GM21717 (cell line): ENCODE data around the gene KIF1A.

Experiments
- ATAC-seq: cut with Tn5 transposase; IDR thresholded peaks from one replicate; pipeline ENCODE4 v1.9.1; 2021; ENCODE audit warnings: mild to moderate bottlenecking, moderate library complexity; ENCODE audit not compliant: unreplicated experiment

KIF1A gene

DNA sequence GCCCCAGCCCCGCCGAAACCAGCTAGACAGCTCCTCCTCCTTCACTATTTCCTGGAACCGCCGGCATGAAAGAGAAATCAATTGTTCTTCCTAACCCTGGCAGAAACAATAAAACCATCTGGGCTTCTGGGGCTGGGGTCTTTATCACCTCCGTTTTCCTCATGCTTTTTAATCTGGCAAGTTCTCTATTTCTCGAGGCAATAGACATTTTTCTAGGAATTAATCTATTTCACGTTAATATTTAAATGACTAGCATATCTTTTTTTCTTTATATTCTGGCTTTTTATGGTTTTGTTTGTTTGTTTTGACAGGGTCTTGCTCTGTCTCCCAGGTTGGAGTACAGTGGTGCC, 1.4 kb upstream of the KIF1A start:
- ATAC-seq, result no peak

DNA sequence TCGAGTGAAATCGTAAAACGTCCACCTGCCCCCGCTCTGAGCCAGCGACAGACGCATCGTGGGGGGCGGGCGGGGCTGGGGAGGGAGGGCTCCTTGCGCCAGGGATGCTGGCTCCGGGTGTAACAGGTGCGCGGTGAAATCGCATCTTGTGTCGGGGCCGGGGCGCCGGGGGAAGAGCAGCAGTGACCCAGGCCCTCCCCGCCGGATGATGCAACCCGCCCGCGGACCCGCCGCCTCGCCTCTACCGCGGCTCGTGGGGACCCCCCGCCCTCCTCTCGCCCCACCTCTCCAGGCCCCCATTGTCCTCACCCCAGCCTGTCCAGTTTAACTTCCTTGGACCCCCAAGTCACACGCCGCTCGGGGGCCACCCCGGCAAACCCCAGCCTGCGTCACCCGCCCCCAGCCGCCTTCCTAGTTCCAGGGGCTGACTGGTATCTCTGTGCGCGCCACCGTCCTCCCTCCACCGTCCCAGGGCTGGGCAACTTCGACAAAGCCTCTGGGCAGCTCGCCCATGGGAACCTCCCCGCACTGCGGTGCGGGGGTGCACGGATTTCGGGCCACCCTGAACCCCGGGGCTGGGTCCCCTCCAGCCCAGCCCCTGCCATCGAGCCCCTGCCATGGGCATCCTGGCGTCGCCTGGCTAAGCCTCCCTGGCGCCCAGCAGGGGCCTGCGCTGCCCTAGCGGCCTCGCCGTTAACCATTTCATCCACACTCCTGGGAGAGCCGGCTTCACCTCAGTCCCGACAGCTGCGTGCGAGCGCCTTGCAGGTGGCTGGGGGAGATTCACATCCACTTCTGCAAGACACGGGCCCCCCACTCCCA, 799 bp upstream of the KIF1A start:
- ATAC-seq, result no peak

DNA sequence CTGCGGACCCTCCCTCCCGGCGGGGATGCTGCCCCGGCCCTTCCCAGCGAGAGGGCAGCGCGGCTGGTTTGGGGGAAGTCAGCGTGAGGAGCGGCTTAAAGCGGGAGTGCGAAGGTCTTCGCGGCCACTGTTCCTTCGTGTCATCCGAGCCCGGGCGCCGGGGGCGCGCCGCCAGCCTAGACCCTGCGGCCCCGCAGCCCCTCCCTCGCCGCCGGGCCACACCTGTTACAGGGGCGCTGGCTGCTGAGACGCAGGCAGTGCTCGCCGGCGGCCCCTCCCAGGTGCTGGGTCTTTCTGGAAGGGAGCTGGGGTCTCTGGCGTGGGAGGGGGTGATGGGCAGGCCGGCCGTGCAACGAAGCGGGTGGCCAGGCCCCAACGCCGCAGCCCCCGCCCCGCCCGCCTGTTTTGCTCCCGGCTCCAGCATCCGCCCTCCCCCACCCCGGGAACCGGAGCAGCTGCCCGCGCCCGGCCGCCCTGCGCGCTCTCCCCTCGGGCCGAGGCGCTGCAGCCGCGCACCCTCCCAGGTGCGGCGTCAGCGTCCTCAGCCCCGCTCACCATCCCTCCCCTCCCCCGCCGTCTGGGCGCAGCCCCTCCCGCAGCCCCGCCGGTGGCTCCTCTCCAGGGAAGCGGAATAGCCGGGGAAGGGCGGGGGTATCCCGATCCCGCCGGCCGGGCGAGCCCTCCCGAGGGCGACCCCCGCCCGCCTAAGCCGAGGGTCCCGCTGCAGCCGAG, 727 bp downstream of the KIF1A start:
- ATAC-seq, result no peak

DNA sequence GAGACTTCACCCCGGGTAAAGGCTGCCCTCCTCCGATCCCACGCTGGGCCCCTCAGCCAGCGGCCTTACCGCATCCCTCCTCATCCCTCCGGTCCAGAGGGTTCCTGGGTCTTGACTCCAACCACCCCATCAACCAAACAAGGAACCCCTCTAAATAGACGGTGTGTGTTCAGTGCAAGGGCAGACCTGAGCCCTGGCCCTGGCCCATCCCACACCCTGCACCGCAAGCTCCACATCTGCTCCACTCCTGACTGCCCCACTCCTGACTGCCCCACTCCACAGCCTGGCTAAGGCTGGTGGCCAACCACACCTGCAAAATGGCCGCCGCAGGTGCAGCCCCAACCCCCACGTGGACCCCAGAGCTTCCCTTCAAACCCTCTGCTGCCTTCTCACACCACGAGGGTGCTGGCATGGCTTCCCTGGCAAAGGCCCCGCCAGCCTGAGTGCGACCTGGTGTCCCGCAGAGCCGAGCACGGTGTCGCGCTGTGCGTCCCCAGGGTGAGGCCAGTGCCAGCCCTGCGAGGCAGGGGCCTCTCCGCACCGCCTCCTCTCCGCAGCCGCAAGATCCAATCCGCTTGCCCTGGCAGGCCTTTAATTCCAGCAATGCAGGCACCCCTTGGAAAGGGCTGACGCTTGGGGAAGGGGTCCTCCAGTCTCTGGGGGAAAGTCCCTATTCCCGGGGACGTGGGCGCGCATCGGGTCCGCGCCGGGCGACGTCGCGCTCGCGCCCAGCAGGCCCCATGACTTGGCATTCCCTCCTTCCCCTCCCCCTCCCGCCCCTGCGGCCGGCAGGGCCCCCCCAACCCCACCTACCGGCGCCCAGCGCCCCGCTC, 1.5 kb downstream of the KIF1A start:
- ATAC-seq, result no peak

DNA sequence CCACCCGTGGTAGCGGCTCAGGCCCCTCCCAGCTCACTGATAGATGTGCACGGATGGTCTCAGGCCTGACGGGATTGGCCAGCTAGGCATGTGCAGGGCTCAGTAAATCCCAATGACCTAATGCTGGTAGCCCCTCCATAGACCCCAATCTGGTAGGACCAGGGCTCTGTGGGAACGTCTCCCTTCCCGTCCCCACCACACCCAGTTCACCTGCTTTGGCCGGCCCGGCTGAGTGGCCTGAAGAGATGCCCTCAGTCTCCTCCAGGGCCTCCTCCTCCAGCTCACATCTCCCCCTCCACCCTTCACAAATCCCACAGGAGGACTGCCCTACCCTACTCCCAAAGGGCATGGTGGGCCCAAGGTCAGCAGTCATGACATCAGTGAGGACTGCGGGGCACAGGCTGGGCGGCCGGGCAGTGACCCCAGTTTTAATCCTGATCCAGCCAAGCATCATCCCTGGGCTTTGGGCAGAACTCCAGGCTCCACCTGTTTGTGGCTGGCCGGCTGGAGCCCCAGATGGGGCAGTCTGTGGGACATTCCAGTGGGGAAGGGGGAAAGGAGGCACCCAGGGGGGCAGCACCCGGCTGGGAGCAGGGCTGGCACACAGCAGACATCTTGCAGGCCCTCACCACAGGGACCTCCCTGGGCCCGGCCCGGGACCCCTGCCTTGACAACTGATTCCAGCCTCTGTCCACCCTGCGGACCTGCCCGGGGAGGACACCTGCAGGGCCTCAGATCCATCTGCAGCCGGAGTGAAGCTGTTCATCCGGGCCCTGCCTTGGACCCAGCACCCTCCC, 2.3 kb downstream of the KIF1A start:
- ATAC-seq, result no peak

DNA sequence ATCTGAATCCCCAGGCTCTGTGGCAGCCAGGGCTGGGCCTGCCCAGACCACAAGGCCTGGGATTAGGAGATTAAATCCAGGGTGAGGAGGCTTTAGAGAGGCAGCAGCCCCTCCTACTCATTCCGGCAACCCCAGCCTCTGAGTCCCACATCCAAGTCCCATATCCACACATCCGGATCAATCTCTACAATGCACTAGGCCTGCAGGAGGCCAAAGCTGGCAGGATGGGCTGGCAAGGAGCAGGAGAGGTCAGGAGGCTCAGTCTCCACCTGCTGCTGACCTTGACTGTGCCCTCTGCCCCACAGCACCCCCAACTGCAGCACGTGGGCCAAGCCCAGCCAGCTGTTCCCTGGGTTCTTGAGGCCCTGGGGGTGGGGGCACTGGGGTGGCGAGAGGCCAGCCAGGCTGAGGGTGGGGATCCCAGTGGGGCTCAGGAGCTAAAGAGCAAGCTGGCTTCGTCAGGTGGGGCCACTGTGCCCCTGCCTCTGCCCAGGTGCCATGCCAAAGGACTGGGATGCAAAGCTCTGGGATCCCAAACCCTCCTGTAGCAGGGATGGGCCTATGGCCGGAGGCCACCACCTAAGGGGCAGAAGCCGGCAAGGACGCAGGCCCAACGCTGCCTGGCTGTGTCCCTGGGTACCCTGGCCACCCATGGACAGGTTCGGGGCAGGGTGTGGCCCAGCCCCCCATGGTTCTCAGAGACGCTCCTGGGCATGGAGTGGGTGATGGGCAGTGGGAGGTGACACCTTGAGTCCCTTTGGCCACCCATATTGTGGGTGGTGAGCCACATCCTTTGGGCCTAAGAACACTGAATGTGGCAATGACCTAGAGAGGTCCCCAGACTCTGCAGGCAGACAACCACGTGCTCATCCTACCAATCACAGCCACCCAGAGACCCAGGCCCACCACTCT, 3.2 kb downstream of the KIF1A start:
- no peak for ATAC-seq

DNA sequence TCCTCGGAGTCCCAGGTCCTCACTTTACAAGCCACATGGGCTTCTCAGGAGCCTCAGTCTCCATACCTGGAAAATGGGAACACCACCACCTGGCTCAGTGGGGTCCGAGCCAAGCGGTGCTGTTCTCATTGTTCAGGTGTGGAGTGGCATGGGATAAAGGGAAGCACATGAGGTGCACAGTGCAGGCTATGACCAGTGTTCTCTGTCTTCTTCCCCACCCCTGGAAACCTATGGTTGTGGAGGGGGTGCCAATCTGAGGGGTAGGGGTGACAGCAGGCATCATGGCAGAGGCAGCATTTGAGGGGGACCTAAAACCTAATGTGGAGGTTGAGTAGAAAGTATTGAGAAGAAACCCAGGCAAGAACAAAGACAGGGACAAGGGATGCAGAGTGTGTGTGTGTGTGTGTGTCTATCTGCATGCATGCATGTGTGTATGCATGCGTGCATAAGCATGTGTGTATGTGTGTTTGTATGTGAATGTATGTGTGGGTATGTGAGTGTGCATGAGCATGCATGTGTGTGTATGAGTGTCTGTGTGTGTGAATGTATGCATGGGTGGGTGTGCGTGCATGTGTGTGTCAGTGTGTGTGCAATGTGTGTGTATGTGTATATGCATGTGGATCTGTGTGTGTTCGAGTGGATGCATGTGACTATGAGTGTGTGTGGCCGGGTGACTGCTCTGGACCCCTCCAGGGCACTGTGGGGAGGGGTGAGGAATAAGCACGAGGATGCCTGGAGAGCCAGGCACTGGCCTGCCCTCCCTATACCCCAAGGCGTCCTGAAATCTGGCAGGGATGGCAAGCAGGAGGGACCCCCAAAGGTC, 4.0 kb downstream of the KIF1A start:
- no peak for ATAC-seq

DNA sequence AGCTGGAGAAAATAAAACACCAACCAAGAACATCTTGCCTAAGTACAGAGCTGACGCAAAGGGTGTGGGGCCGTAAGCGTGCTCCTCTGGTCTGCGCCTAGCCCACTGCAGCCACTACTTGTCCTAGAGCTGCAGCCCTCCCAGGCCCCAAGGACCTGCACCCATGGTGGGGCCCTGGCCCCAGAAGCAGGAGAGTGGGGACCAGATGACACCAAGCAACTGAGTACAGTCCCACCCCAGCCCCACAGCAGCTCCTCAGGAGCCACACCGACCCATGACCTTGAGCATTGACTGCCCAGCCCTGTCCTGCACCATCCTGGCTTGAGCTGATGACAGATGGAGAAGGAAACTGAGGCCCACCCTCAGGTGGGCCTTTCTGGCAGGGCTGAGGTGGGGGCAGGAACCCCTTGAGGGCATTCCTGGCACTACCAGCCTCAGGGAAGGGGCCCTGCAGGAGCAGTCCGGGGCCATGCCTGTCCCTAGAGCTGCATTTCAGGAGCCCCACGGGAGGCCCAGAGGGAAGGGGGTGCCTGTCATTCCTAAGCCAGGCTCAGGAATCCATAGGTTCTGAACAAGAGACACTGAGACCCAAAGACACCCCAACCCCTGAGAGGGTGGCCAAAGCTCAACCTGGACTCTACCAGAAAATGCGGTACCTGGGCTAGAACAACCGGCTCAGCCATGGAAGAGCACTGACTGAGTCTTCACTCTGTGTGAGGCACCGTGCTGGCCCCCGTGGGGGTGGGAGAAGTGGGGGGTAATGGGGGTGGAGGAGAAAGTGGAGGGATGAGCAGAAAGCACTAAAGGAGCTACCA, 4.9 kb downstream of the KIF1A start:
- ATAC-seq, result no peak

DNA sequence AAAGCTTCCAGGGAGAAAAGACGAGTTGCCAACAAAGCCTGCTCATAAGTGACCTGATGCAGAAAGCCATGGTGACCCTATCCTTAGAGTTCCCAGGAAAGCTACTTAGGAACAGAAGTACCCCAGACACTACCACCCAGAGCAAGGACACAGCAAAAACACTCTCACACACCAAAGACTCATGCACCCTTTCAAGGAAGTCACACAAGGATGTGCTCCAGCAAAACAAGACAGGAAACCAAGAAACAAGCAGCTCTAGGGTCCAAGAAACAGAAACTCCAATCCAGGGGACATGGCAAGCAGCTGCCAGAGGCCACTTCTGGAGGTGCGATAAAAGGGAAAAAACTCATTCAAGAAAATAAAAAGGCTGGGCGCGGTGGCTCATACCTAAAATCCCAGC, 5.7 kb downstream of the KIF1A start:
- ATAC-seq, result no peak

DNA sequence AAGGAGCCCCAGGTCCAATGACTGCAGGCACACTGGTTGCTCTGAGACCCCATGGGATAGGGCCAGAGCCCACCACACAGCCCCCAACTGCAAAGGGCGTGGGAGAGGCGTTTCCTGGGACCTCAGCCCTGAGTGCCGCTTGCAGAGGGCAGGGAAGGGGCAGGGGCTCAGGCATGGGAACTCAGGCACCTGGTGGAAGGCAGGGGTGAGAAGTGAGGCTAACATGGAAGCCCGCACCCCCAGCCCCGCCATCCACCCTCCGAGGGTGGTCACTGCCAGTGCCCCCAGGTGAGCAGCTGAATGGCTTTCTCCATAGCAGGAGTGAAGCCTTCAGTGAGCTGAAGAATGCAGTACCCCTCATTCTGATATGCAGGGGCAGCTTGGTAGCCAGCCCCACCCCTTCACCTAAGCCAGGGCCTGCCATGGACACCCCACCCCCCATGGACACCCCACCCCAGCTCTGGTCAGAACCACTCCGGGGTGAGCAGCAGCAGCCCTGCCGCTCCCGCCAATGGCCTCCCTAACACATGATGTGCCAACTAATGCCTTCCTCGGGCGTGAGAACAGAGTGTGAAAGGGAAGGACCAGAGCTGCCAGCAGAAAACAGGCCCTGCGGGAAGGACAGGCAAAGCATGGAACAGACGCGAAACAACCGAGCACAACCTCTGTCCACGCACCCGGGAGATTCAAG, 6.6 kb downstream of the KIF1A start:
- ATAC-seq, result no peak

DNA sequence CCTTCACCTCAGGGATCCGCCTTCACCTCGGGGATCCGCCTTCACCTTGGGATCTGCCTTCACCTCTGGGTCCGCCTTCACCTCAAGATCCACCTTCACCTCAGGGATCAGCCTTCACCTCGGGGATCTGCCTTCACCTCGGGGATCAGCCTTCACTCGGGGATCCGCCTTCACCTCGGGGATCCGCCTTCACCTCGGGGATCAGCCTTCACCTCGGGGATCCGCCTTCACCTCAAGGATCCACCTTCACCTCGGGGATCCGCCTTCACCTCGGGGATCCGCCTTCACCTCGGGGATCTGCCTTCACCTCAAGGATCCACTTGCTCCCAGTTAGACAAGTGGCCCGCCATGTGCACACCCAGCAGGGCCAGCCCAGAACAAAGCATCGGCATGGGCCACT, 7.3 kb downstream of the KIF1A start:
- ATAC-seq, result no peak

DNA sequence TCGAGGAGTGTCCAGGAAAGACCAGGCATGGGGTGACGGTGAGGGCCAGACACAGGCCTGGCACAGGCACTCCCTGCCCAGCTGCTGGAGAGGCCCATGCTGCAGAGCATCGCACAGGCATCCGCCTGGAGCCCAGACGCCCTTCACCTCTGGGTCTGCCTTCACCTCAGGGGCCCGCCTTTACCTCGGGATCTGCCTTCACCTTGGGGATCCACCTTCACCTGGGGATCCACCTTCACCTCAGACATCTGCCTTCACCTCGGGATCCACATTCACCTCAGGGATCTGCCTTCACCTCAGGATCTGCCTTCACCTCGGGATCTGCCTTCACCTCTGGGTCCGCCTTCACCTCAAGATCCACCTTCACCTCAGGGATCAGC, 7.7 kb downstream of the KIF1A start:
- no peak for ATAC-seq

DNA sequence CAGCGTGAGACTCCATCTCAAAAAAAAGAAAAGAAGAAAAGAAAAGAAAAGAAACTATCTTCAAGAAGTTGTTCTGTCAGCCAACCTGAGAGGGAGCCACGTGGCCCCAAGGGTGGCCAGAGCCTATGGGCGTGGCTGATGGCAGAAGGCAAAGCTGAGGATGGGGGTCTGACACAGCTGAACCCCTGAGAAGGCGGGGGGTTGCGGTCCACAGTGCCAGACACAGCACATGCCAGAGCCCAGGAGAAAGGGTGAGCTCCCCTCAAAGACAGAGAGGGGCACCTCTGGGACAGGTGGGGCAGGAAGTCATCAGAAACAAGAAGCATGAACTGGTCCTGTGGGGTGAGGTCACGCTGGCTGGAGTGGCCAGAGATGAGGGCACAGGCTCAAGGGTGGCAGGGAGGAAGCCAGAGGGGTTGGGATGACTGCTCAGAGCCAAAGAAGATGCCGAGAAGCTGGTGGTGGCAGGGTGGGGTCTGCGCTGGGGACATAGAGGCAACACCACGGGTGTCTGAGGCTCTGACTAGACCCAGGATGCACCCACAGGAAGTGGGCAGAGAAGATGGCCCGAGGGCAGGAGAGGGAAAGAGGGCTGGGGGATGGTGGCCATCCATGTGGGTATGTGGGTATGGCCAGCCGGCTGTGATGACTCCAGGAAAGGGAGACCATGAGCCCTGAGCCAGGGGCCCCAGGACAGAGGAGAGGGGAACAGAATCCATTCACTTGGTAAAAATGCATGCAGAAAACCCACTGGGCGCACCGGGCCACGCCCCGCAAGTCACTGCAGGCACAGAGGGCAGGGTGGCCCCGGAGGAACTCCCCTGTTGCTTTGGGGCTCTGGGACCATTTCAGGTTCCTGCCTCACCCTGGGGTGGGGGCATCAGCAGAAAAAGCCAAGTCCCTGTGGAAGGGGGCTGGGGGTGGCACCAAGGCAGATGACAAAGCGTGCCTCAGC, 8.4 kb downstream of the KIF1A start:
- ATAC-seq, result no peak

DNA sequence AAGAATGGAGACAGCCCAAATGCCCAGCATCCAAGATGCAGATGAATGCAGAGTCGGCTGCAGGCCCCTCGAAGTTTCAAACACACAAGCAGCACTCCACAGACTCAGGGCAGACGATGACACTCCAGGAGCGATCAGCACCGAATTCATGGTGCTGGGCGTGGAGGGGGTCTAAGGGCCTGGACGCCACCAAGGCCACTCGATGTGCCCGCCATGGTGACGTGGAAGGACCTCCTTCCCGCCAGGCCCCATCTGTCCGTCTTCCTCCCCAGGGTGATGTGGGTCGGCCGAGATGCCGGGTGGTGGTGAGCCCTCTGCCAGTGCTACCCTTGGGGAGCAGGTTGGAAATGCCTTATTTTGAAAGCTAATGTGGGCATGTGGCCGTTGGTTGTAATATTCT, 9.4 kb downstream of the KIF1A start:
- no peak for ATAC-seq

DNA sequence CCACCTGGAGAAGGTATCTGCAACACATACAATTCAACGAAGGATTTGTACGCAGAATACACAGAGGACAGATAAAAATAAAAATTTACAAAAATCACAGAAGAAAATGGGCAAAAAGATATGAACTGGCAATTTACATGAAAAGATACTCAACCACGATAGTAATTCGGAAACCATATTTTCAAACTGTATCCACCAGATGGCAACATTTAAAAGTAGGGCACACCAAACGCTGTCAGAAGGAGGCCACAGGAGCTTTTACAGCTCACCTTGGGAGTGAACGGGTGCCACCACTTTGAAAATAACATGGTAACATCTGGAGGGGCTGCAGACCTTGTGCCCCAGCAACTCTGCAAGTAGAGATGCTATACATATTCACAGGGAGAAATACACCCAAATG, 9.8 kb downstream of the KIF1A start:
- no peak for ATAC-seq

DNA sequence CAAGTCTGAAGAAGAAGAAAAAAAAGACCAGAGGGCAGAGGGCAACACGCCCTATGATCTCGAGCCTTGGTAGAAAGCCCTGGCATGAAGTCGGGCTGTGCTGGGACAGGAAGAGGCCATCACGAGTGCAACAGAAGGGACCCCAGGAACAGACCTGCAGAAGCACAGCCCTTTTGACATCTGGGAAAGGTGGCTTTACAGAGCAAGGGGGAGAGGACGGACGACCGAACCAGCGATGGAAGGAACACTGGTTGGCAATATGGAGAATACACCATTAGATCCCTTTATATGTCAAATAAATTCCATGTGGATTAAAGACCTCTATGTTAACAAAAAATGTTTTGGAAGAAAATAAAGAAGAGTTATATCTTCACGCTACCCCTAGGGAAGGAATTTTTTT, 10.7 kb downstream of the KIF1A start:
- no peak for ATAC-seq

DNA sequence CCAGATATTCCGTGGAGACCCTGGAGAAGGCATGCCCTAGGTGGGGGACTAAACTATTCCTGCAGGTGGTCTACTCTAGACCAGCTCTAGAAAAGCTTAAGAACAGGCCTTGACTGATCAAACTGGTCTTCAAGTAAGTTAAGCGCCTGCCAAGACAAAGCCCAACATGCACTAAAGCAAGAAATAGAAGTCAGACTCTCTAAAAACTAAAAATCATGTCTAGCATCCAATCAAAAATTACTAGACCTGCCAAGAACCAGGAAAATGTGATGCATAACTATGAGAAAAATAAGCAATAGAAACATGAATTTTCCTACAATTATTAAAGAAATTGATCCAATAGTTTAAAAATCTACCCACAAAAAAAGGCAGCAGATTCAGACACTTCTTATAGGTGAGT, 13.6 kb downstream of the KIF1A start:
- ATAC-seq, result no peak
